ENCODE results near the gene FECH. TPM values are rescaled to one million over a fixed set of nuclear protein-coding genes. Genes with fewer than 3 reads are reported as not detected.
A peak's percentile ranks its signal among the peaks of the same experiment; 100 is the strongest.

FECH gene
- total and polyA plus RNA-seq, 10 of the 15 experiments (the other 5 are each of a cell fraction or from before 2014, with no cell fraction given) = 9.9 to 50.0 (median 30.1) TPM

DNA sequence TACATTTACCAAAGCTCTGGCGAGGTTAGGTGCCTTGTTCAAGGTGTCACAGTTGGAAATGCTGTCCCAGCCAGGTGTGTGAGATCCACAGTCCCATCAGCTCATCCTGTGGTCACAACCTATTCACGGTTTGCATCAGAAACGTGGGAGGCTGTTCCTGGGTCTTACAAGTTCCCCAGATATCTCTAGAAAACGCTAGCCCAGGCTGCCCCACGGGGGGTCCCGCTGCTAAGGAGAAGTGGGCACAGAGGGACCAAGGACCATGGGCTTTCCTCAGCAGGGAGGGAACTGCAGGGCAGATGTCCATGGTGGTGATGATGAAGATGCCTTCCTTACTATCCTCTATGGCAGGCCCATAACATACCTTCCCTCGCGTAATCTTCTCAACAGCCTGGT lies 649 bp downstream of the FECH start:
- peak overlapping the region; percentile 87 for H3K4me2 ChIP-seq (ENCODE audit: control insufficient read depth, insufficient read depth)
- intact Hi-C loops (cut with micrococcal nuclease; ENCODE audit: unreplicated experiment) = no loop called here
- H3K27ac ChIP-seq (ENCODE audit: control insufficient read depth, insufficient read depth) = peak overlapping the region; percentile 46; the same call in 1 of the 2 replicates
- CTCF ChIA-PET = interaction anchor here (0.6 to 1.0 kb wide), 2 partner anchors 11 to 44 kb away, joined by 3 read pairs; no protein-coding TSS in a partner anchor
- no peaks in the 10 kb centered on the region for H4K20me1 ChIP-seq (ENCODE audit: control insufficient read depth, insufficient read depth)
- RAD21 ChIA-PET (ENCODE audit: unreplicated experiment) = no interaction called here
- FAIRE-seq (peak; percentile 56), ATAC-seq (peak; percentile 13; the same call in 2 of the 3 replicates), DNase-seq (ENCODE audit: low read depth, low spot score) (no peak)
- H2AFZ ChIP-seq (ENCODE audit: control insufficient read depth, low read depth, low read length) = peak overlapping the region; percentile 78
- no peaks in the 10 kb centered on the region for H3K9me3 ChIP-seq (replicated peaks; ENCODE audit: control insufficient read depth, insufficient read depth, low read length)
- SMC1A ChIA-PET (ENCODE audit: uncharacterized antibody, unreplicated experiment) = no interaction called here
- H3K27me3 ChIP-seq (replicated peaks in 1 of 2; ENCODE audit: control insufficient read depth in 2 of 2, insufficient read depth in 2 of 2, low read length in 1 of 2) = no peaks in the 10 kb centered on the region
- H3K4me3 ChIP-seq = peak overlapping the region; percentile 74
- TF ChIP-seq JUNB (IDR thresholded peaks at IDR 0.05) (0 out of 2 replicates have a peak, but pooled peaks have one; percentile 10), EP300 (IDR thresholded peaks at IDR 0.05; ENCODE audit: borderline replicate concordance in 1 of 2, control insufficient read depth in 1 of 2, low read depth in 2 of 2, low read length in 2 of 2) (no peak), RUNX3 (IDR thresholded peaks at IDR 0.05; ENCODE audit: low read length) (peak; percentile 61)
- H3K9ac ChIP-seq (ENCODE audit: control insufficient read depth, insufficient read depth, low read length) = peak overlapping the region; percentile 76
- no peaks in the 10 kb centered on the region; the same call in 1 of the 2 replicates for H3K79me2 ChIP-seq (ENCODE audit: control insufficient read depth, insufficient read depth, low read length)
- POLR2A ChIA-PET = no interaction called here
- no TSS peak for BruUV-seq (replicated peaks)
- 4% methylated on average over 8 of the region's 8 CpGs for whole genome bisulfite sequencing (ENCODE audit: insufficient coverage, insufficient replicate concordance, low lambda C conversion rate, missing lambda C conversion rate)
- peaks cover 16% of the 10 kb centered on the region for H3K4me1 ChIP-seq (ENCODE audit: control insufficient read depth, insufficient read depth, low read length)
- in situ Hi-C loops (cut with MboI) = no loop called here
- no peaks in the 10 kb centered on the region for H3K36me3 ChIP-seq (ENCODE audit: control insufficient read depth in 2 of 2, insufficient read depth in 2 of 2, low read length in 1 of 2)

DNA sequence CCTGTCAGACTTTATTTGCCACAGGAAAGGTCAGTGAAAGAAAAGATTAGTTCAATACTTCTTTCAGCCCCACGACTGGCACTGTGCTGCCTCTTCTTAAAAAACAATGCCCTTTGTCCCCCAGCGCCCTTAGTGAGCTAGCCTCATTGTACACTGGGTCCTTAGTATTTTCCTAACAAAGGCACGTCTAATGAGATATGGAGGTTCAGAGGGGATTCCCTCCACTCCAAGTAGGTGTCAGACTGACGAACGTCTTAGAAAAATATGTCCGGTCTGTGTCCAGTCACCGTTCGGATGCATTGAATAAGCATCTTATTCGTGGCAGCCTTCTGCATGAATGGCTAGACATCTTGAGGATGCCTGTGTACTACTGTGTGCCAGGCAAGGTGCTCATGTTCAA lies 1.1 kb downstream of the FECH start:
- Histone ChIP-seq H3K27ac (ENCODE audit: control insufficient read depth, insufficient read depth) (no peak overlapping the region), H3K27me3 (replicated peaks in 1 of 2; ENCODE audit: control insufficient read depth in 2 of 2, insufficient read depth in 2 of 2, low read length in 1 of 2) (no peaks in the 10 kb centered on the region), H3K4me2 (ENCODE audit: control insufficient read depth, insufficient read depth) (peak overlapping the region; percentile 87), H2AFZ (ENCODE audit: control insufficient read depth, low read depth, low read length) (peak overlapping the region; percentile 78; the same call in 1 of the 2 replicates), H4K20me1 (ENCODE audit: control insufficient read depth, insufficient read depth) (no peaks in the 10 kb centered on the region), H3K79me2 (ENCODE audit: control insufficient read depth, insufficient read depth, low read length) (no peaks in the 10 kb centered on the region; the same call in 1 of the 2 replicates), H3K9me3 (replicated peaks; ENCODE audit: control insufficient read depth, insufficient read depth, low read length) (no peaks in the 10 kb centered on the region), H3K9ac (ENCODE audit: control insufficient read depth, insufficient read depth, low read length) (no peak overlapping the region), H3K4me1 (ENCODE audit: control insufficient read depth, insufficient read depth, low read length) (peaks cover 20% of the 10 kb centered on the region), H3K4me3 (peak overlapping the region; percentile 74; the same call in 1 of the 2 replicates), H3K36me3 (ENCODE audit: control insufficient read depth in 2 of 2, insufficient read depth in 2 of 2, low read length in 1 of 2) (no peaks in the 10 kb centered on the region)
- SMC1A ChIA-PET (ENCODE audit: uncharacterized antibody, unreplicated experiment) = no interaction called here
- no peak for FAIRE-seq
- POLR2A ChIA-PET = no interaction called here
- BruUV-seq (replicated peaks) = TSS peak; percentile 43
- 69% methylated on average over 9 of the region's 9 CpGs for WGBS (ENCODE audit: insufficient coverage, insufficient replicate concordance, low lambda C conversion rate, missing lambda C conversion rate)
- CTCF ChIA-PET = interaction anchor here (0.6 kb wide), 1 partner anchor 11 kb away, joined by 3 read pairs; no protein-coding TSS in a partner anchor
- RAD21 ChIA-PET (ENCODE audit: unreplicated experiment) = interaction anchor here (1.0 kb wide), 1 partner anchor 37 kb away, joined by 3 read pairs; no protein-coding TSS in a partner anchor
- in situ Hi-C loops (cut with MboI) (no loop called here), intact Hi-C loops (cut with micrococcal nuclease; ENCODE audit: unreplicated experiment) (no loop called here)
- ATAC-seq = no peak
- DNase-seq (ENCODE audit: low read depth, low spot score) = no peak
- TF ChIP-seq PAX8 (IDR thresholded peaks at IDR 0.05) (no peak), MEF2A (IDR thresholded peaks at IDR 0.05; ENCODE audit: insufficient read depth, low read depth, low read length) (no peak), IKZF2 (IDR thresholded peaks at IDR 0.05) (no peak)
- TF ChIP-seq, protein P1, sequence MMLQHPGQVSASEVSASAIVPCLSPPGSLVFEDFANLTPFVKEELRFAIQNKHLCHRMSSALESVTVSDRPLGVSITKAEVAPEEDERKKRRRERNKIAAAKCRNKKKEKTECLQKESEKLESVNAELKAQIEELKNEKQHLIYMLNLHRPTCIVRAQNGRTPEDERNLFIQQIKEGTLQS (IDR thresholded peaks at IDR 0.05; ENCODE audit: borderline replicate concordance, extremely low read depth, low read depth, low read length) = no peak
- TF ChIP-seq, protein P2, sequence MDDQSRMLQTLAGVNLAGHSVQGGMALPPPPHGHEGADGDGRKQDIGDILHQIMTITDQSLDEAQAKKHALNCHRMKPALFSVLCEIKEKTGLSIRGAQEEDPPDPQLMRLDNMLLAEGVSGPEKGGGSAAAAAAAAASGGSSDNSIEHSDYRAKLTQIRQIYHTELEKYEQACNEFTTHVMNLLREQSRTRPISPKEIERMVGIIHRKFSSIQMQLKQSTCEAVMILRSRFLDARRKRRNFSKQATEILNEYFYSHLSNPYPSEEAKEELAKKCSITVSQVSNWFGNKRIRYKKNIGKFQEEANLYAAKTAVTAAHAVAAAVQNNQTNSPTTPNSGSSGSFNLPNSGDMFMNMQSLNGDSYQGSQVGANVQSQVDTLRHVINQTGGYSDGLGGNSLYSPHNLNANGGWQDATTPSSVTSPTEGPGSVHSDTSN (IDR thresholded peaks at IDR 0.05; ENCODE audit: insufficient replicate concordance, low read depth, low read length) = no peak
- TF ChIP-seq, protein P3, sequence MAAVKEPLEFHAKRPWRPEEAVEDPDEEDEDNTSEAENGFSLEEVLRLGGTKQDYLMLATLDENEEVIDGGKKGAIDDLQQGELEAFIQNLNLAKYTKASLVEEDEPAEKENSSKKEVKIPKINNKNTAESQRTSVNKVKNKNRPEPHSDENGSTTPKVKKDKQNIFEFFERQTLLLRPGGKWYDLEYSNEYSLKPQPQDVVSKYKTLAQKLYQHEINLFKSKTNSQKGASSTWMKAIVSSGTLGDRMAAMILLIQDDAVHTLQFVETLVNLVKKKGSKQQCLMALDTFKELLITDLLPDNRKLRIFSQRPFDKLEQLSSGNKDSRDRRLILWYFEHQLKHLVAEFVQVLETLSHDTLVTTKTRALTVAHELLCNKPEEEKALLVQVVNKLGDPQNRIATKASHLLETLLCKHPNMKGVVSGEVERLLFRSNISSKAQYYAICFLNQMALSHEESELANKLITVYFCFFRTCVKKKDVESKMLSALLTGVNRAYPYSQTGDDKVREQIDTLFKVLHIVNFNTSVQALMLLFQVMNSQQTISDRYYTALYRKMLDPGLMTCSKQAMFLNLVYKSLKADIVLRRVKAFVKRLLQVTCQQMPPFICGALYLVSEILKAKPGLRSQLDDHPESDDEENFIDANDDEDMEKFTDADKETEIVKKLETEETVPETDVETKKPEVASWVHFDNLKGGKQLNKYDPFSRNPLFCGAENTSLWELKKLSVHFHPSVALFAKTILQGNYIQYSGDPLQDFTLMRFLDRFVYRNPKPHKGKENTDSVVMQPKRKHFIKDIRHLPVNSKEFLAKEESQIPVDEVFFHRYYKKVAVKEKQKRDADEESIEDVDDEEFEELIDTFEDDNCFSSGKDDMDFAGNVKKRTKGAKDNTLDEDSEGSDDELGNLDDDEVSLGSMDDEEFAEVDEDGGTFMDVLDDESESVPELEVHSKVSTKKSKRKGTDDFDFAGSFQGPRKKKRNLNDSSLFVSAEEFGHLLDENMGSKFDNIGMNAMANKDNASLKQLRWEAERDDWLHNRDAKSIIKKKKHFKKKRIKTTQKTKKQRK (IDR thresholded peaks at IDR 0.05; ENCODE audit: low read depth, low read length) = no peak

Measured in GM12878 (cell line).